HEK293 (cell line): ENCODE results near the gene CTNNA2.

Experiments used
- CTCF ChIA-PET: fragments of 350-600 bp; formaldehyde crosslinking; extraction: SDS; loops from one replicate; lab custom pipeline; 2021; ENCODE audit warnings: antibody characterized with exemption; lab: Yijun Ruan, JAX
- POLR2A ChIA-PET: fragments of 300-600 bp; formaldehyde crosslinking; extraction: SDS; loops from one replicate; lab custom pipeline; 2020; ENCODE audit warnings: antibody characterized with exemption, inconsistent platforms; lab: Yijun Ruan, JAX
- H3K27ac ChIP-seq: fragments of 200-500 bp; sonication (Bioruptor generic); 2 replicates; pipeline ENCODE4 v1.5.1; 2014; ENCODE audit warnings: low read depth, low read length, control low read depth, inconsistent platforms; ENCODE audit errors: extremely low read depth
- H3K36me3 ChIP-seq, 2 experiments: fragments of 200-500 bp in 1 of 2; sonication (Bioruptor generic) in 1 of 2; 1 replicate in 1 of 2; 2 replicates in 1 of 2; pipeline ENCODE4 v1.5.1; 2014 to 2017; ENCODE audit warnings: inconsistent platforms in 2 of 2, low read length in 2 of 2; ENCODE audit not compliant: control insufficient read depth in 2 of 2, insufficient read depth in 1 of 2
- H3K4me1 ChIP-seq: fragments of 200-500 bp; sonication (Bioruptor generic); 2 replicates; pipeline ENCODE4 v1.5.1; 2014; ENCODE audit warnings: mild to moderate bottlenecking, low read length, inconsistent platforms; ENCODE audit not compliant: control insufficient read depth, insufficient read depth
- H3K4me3 ChIP-seq: 2 replicates; pipeline ENCODE4 v1.5.1; 2011; ENCODE audit warnings: low read depth, mild to moderate bottlenecking, control low read depth, low read length, moderate library complexity
- H3K9me3 ChIP-seq: fragments of 200-500 bp; sonication (Bioruptor generic); 2 replicates; pipeline ENCODE4 v1.5.1; 2014; ENCODE audit warnings: low read depth, low read length, inconsistent platforms; ENCODE audit not compliant: control insufficient read depth, insufficient read depth
- BCL11A ChIP-seq: fragments of 450-650 bp; formaldehyde crosslinking; IDR thresholded peaks from 2 replicates; pipeline ENCODE4 v1.5.1; 2016; ENCODE audit warnings: low read depth, missing biosample characterization, missing genetic modification characterization
- BCL6B ChIP-seq: fragments of 450-650 bp; formaldehyde crosslinking; IDR thresholded peaks from 2 replicates; pipeline ENCODE4 v1.5.1; 2017; ENCODE audit warnings: missing biosample characterization, missing genetic modification characterization
- GLI2 ChIP-seq: fragments of 450-650 bp; formaldehyde crosslinking; IDR thresholded peaks from 2 replicates; pipeline ENCODE4; 2017; ENCODE audit warnings: missing biosample characterization, missing genetic modification characterization, low read depth, borderline replicate concordance
- KLF9 ChIP-seq: fragments of 450-650 bp; formaldehyde crosslinking; IDR thresholded peaks from 2 replicates; pipeline ENCODE4 v1.5.1; 2016; ENCODE audit warnings: missing biosample characterization, missing genetic modification characterization, low read depth
- OSR2 ChIP-seq: fragments of 450-650 bp; formaldehyde crosslinking; IDR thresholded peaks from 2 replicates; pipeline ENCODE4 v1.5.1; 2016; ENCODE audit warnings: missing biosample characterization, missing genetic modification characterization
- PRDM6 ChIP-seq: fragments of 450-650 bp; formaldehyde crosslinking; IDR thresholded peaks from 2 replicates; pipeline ENCODE4 v1.5.1; 2017; ENCODE audit warnings: missing biosample characterization, missing genetic modification characterization
- TRIM28 ChIP-seq: IDR thresholded peaks from 2 replicates; pipeline ENCODE4 v1.6.1; 2011; ENCODE audit warnings: low read length, control low read depth, borderline replicate concordance
- ZBTB21 ChIP-seq: fragments of 450-650 bp; formaldehyde crosslinking; IDR thresholded peaks from 2 replicates; pipeline ENCODE4 v1.5.1; 2017; ENCODE audit warnings: missing biosample characterization, missing genetic modification characterization
- ZFP37 ChIP-seq: fragments of 450-650 bp; formaldehyde crosslinking; IDR thresholded peaks from 2 replicates; pipeline ENCODE4 v1.5.1; 2016; ENCODE audit warnings: missing biosample characterization, missing genetic modification characterization
- ZFP69B ChIP-seq: fragments of 450-650 bp; formaldehyde crosslinking; IDR thresholded peaks from 2 replicates; pipeline ENCODE4 v1.5.1; 2016; ENCODE audit warnings: missing biosample characterization, missing genetic modification characterization
- ZNF211 ChIP-seq: fragments of 450-650 bp; formaldehyde crosslinking; IDR thresholded peaks from 2 replicates; pipeline ENCODE4 v1.5.1; 2016; ENCODE audit warnings: low read depth, missing biosample characterization, missing genetic modification characterization
- ZNF214 ChIP-seq: fragments of 450-650 bp; formaldehyde crosslinking; IDR thresholded peaks from 2 replicates; pipeline ENCODE4 v1.5.1; 2017; ENCODE audit warnings: missing biosample characterization, mild to moderate bottlenecking, missing genetic modification characterization, borderline replicate concordance
- ZNF223 ChIP-seq: fragments of 450-650 bp; formaldehyde crosslinking; IDR thresholded peaks from 2 replicates; pipeline ENCODE4 v1.5.1; 2016; ENCODE audit warnings: missing biosample characterization, missing genetic modification characterization
- ZNF335 ChIP-seq: fragments of 450-650 bp; formaldehyde crosslinking; conservative IDR thresholded peaks from 2 replicates; pipeline ENCODE4 v1.5.1; 2016; ENCODE audit warnings: missing biosample characterization, missing genetic modification characterization
- ZNF350 ChIP-seq: fragments of 450-650 bp; formaldehyde crosslinking; IDR thresholded peaks from 2 replicates; pipeline ENCODE4 v1.5.0; 2017; ENCODE audit warnings: missing biosample characterization, mild to moderate bottlenecking, missing genetic modification characterization
- ZNF354C ChIP-seq: fragments of 450-650 bp; formaldehyde crosslinking; IDR thresholded peaks from 2 replicates; pipeline ENCODE4 v1.5.1; 2016; ENCODE audit warnings: missing biosample characterization, missing genetic modification characterization, low read depth, borderline replicate concordance
- ZNF394 ChIP-seq: fragments of 450-650 bp; formaldehyde crosslinking; IDR thresholded peaks from 2 replicates; pipeline ENCODE4 v1.5.1; 2016; ENCODE audit warnings: missing biosample characterization, missing genetic modification characterization, mild to moderate bottlenecking, moderate library complexity, borderline replicate concordance
- ZNF416 ChIP-seq: fragments of 450-650 bp; formaldehyde crosslinking; IDR thresholded peaks from 2 replicates; pipeline ENCODE4 v1.5.1; 2016; ENCODE audit warnings: missing biosample characterization, missing genetic modification characterization
- ZNF513 ChIP-seq: fragments of 450-650 bp; IDR thresholded peaks from 2 replicates; pipeline ENCODE4 v1.5.1; 2018; ENCODE audit warnings: missing biosample characterization, missing genetic modification characterization
- ZNF544 ChIP-seq: fragments of 450-650 bp; formaldehyde crosslinking; IDR thresholded peaks from 2 replicates; pipeline ENCODE4 v1.5.0; 2017; ENCODE audit warnings: missing biosample characterization, missing genetic modification characterization
- ZNF561 ChIP-seq: fragments of 450-650 bp; IDR thresholded peaks from 2 replicates; pipeline ENCODE4 v1.5.1; 2018; ENCODE audit warnings: missing biosample characterization, missing genetic modification characterization, borderline replicate concordance
- ZNF747 ChIP-seq: fragments of 450-650 bp; formaldehyde crosslinking; IDR thresholded peaks from 2 replicates; pipeline ENCODE4 v1.5.1; 2016; ENCODE audit warnings: missing biosample characterization, missing genetic modification characterization
- ZNF776 ChIP-seq: fragments of 450-650 bp; formaldehyde crosslinking; IDR thresholded peaks from 2 replicates; pipeline ENCODE4 v1.5.0; 2017; ENCODE audit warnings: missing biosample characterization, missing genetic modification characterization, borderline replicate concordance
- ZNF785 ChIP-seq: fragments of 450-650 bp; formaldehyde crosslinking; IDR thresholded peaks from 2 replicates; pipeline ENCODE4 v1.5.1; 2016; ENCODE audit warnings: missing biosample characterization, missing genetic modification characterization
- ZNF792 ChIP-seq: fragments of 450-650 bp; formaldehyde crosslinking; IDR thresholded peaks from 2 replicates; pipeline ENCODE4 v1.5.1; 2016; ENCODE audit warnings: missing biosample characterization, missing genetic modification characterization
- TF ChIP-seq, protein P1 (sequence below): fragments of 450-650 bp; formaldehyde crosslinking; IDR thresholded peaks from 2 replicates; pipeline ENCODE4 v1.5.1; 2016; ENCODE audit warnings: missing biosample characterization, missing genetic modification characterization
- TF ChIP-seq, protein P2 (sequence below): fragments of 450-650 bp; formaldehyde crosslinking; IDR thresholded peaks from 2 replicates; pipeline ENCODE4 v1.5.1; 2016; ENCODE audit warnings: missing biosample characterization, missing genetic modification characterization

CTNNA2 gene

GRCh38 chr2:79945653-79946445, 433.0 kb downstream of the CTNNA2 start:
- POLR2A ChIA-PET = no interaction called here
- TF ChIP-seq ZNF513 (tag by site-specific recombination) (no peak), ZNF350 (tag by site-specific recombination) (no peak), ZNF747 (tag by site-specific recombination) (no peak), OSR2 (no peak), ZFP37 (tag by site-specific recombination) (no peak), ZFP69B (tag by site-specific recombination) (no peak), ZNF544 (tag by site-specific recombination) (no peak), ZNF394 (tag by site-specific recombination) (no peak), TRIM28 (no peak), ZNF561 (no peak), ZNF792 (tag by site-specific recombination) (no peak)
- CTCF ChIA-PET = no interaction called here

DNA sequence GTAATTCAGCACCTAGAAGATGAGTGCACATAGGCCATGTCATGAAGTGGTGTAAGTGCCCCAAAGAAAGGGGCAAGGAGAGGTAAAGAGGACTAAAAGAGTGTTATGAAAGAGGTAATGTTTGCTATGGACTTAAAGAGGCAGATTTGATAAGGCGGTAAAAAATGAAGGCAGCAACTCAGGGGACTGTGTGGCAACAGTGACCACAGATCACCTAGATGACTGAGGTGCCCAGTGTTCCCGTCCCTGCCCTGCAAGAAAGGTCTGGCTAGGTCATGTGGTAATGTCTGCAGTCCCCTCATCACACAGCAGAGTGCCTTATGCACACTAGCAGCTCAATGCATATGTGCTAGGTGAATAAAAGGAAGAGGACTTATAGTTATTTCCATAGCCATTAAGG, 434.9 kb downstream of the CTNNA2 start:
- no peaks in the 10 kb centered on the region for H3K9me3 ChIP-seq
- ChIA-PET POLR2A (no interaction called here), CTCF (no interaction called here)
- H3K36me3 ChIP-seq = no peaks in the 10 kb centered on the region
- no peak overlapping the region for H3K27ac ChIP-seq
- TF ChIP-seq ZNF335 = no peak
- TF ChIP-seq GLI2 (tag by site-specific recombination) = no peak
- TF ChIP-seq KLF9 (tag by site-specific recombination) = no peak
- TF ChIP-seq ZNF214 (tag by site-specific recombination) = no peak
- TF ChIP-seq PRDM6 (tag by site-specific recombination) = no peak
- no peak for TF ChIP-seq ZNF785 (tag by site-specific recombination)
- no peak for TF ChIP-seq ZNF354C (tag by site-specific recombination)
- TF ChIP-seq ZNF416 (tag by site-specific recombination) = no peak
- TF ChIP-seq ZNF223 (tag by site-specific recombination) = no peak
- no peak for TF ChIP-seq ZBTB21 (tag by site-specific recombination)
- no peak for TF ChIP-seq BCL11A (tag by site-specific recombination)
- TF ChIP-seq, protein P1, sequence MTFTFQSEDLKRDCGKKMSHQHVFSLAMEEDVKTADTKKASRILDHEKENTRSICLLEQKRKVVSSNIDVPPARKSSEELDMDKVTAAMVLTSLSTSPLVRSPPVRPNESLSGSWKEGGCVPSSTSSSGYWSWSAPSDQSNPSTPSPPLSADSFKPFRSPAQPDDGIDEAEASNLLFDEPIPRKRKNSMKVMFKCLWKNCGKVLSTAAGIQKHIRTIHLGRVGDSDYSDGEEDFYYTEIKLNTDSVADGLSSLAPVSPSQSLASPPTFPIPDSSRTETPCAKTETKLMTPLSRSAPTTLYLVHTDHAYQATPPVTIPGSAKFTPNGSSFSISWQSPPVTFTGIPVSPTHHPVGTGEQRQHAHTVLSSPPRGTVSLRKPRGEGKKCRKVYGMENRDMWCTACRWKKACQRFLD (tag by site-specific recombination) = no peak
- TF ChIP-seq, protein P2, sequence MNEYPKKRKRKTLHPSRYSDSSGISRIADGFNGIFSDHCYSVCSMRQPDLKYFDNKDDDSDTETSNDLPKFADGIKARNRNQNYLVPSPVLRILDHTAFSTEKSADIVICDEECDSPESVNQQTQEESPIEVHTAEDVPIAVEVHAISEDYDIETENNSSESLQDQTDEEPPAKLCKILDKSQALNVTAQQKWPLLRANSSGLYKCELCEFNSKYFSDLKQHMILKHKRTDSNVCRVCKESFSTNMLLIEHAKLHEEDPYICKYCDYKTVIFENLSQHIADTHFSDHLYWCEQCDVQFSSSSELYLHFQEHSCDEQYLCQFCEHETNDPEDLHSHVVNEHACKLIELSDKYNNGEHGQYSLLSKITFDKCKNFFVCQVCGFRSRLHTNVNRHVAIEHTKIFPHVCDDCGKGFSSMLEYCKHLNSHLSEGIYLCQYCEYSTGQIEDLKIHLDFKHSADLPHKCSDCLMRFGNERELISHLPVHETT (tag by site-specific recombination) = no peak
- no peak for TF ChIP-seq ZNF211 (tag by site-specific recombination)
- no peak for TF ChIP-seq BCL6B
- TF ChIP-seq ZNF776 (tag by site-specific recombination) = no peak
- no peaks in the 10 kb centered on the region for H3K4me1 ChIP-seq
- H3K4me3 ChIP-seq = no peak overlapping the region

More at GRCh38 chr2:79945653-79946445, 433.0 kb downstream of the CTNNA2 start:
- H3K36me3 ChIP-seq = no peaks in the 10 kb centered on the region
- no peaks in the 10 kb centered on the region for H3K9me3 ChIP-seq
- no peaks in the 10 kb centered on the region for H3K4me1 ChIP-seq
- H3K4me3 ChIP-seq = no peak overlapping the region
- H3K27ac ChIP-seq = no peak overlapping the region
